GM21737 (cell line): ENCODE measurements around the gene DDX20.

ENCODE experiments used
- ATAC-seq: cut with Tn5 transposase; IDR thresholded peaks from one replicate; pipeline ENCODE4 v1.9.1; 2021; ENCODE audit warnings: mild to moderate bottlenecking, moderate library complexity; ENCODE audit not compliant: unreplicated experiment

Gene DDX20

GRCh38 chr1:111746614-111746999, 9.1 kb upstream of the DDX20 start:
- ATAC-seq = no peak

GRCh38 chr1:111747282-111747734, 8.4 kb upstream of the DDX20 start:
- ATAC-seq = no peak

- no peak for ATAC-seq
Observed at GRCh38 chr1:111747947-111748346, 7.8 kb upstream of the DDX20 start.

- no peak for ATAC-seq
Observed at GRCh38 chr1:111749628-111750027, 6.1 kb upstream of the DDX20 start.

- no peak for ATAC-seq
Observed at GRCh38 chr1:111750856-111751255, 4.8 kb upstream of the DDX20 start.

- no peak for ATAC-seq
Observed at GRCh38 chr1:111751906-111752575, 3.7 kb upstream of the DDX20 start.

GRCh38 chr1:111754984-111755330, 744 bp upstream of the DDX20 start:
- ATAC-seq = peak; percentile 15

- ATAC-seq = no peak
Observed at GRCh38 chr1:111756124-111756513, 418 bp downstream of the DDX20 start.

- no peak for ATAC-seq
Observed at GRCh38 chr1:111758373-111758772, 2.7 kb downstream of the DDX20 start.

- ATAC-seq = no peak
Observed at GRCh38 chr1:111761717-111762116, 6.0 kb downstream of the DDX20 start.

- no peak for ATAC-seq
Observed at GRCh38 chr1:111762332-111762731, 6.6 kb downstream of the DDX20 start.

GRCh38 chr1:111768023-111768422, 12.3 kb downstream of the DDX20 start:
- ATAC-seq = no peak

GRCh38 chr1:111768625-111769024, 12.9 kb downstream of the DDX20 start:
- ATAC-seq = no peak

GRCh38 chr1:111769517-111770146, 13.9 kb downstream of the DDX20 start:
- no peak for ATAC-seq

- no peak for ATAC-seq
Observed at GRCh38 chr1:111770916-111771315, 15.2 kb downstream of the DDX20 start.

- ATAC-seq = no peak
Observed at GRCh38 chr1:111775966-111776365, 20.3 kb downstream of the DDX20 start.

GRCh38 chr1:111776391-111776790, 20.7 kb downstream of the DDX20 start:
- ATAC-seq = no peak

- ATAC-seq = no peak
Observed at GRCh38 chr1:111776861-111777260, 21.2 kb downstream of the DDX20 start.

- no peak for ATAC-seq
Observed at GRCh38 chr1:111777301-111777700, 21.6 kb downstream of the DDX20 start.

- no peak for ATAC-seq
Observed at GRCh38 chr1:111778066-111778465, 22.4 kb downstream of the DDX20 start.

- no peak for ATAC-seq
Observed at GRCh38 chr1:111778541-111779051, 22.9 kb downstream of the DDX20 start.

- ATAC-seq = no peak
Observed at GRCh38 chr1:111779546-111779945, 23.8 kb downstream of the DDX20 start.
